CD4-positive, alpha-beta T cell treated with Interleukin-4 for 4 hours (primary cell): ENCODE results near the gene HHAT.

ENCODE experiments used
- DNase-seq: peaks from one replicate; pipeline ENCODE4 v3.0.0-alpha.2; 2020

The HHAT gene

DNA sequence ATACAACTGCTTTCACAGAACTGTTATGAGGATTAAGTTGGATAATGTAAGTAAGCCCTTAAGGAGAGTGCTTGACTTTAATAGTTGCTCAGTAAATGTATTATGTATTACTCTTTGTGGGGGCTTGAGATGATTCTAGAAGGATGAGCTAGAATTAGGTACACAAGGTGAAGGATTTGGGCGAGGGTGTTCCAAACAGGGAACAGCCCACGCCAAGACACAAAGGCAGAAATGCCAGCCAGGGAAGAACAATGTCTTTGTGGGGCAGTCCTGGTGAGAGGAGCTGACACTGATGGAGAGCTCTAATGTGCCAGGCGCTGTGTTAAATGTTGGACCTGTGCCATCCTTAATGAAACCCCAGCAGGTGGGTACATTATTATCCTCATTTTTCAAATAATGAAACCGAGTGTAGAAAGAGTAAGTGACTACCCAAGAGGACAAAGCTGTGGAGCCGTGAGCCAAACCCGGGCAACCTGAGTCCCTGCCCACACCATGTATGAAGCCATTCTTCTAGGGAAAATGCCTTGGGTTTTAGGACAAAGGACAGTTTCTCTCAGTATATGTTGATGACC, 362.4 kb downstream of the HHAT start:
- no peak for DNase-seq

DNA sequence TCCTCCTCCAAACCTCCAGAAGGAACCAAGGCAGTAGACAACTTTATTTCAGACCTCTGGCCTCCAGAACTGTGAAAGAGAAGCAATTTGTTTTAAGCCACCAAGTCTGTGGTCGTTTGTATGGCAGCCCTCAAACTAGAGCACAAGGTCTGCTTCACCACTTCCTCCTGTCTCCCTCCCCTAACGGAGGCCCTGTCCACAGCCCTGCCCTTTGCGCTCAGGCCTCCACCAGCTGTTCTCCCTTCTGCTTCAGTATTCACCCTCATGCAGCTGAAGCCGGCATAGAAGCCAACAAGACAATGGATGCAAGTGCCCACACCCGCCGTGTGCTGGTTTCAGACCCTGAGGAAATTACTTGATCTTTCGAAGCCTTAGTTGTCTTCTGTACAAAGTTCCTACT, 364.1 kb downstream of the HHAT start:
- DNase-seq: no peak

DNA sequence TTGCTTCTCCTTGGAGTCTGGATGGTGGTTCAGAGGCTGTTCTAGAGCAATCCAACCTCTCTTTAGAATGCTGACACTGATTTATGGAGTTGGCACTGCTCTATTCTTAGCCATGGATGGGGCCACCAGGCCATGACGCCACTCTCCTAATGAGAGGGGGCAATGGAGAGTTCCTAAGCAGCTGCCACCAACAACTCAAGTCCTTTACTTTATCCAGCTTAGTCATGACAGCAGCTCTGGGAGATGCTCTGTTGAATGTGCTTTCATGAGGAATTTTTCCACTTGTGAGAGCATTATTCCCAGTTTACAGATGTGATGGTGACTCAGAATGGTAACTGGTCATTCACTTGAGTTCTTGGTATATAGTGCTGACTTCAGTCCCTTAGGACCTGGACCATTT, 366.3 kb downstream of the HHAT start:
- DNase-seq: no peak

DNA sequence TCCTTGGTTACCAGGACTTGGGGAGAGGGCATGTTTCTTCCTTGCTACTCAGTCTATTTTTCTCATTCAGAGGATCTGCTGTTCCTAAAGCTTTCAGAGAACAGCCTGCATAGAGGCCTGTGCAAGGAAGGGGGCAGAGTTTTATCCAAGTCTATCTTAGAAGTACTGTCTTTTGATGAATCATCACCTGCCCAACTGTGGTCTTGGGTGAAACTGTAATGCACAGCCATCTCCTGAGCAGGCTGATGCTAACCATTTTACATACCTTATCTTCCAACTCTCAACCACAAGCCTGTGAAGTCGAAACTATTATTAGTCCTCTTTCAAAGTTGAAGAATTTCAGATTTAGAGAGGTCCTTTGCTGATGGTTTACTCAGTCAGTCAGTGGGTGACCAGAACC, 368.0 kb downstream of the HHAT start:
- no peak for DNase-seq

DNA sequence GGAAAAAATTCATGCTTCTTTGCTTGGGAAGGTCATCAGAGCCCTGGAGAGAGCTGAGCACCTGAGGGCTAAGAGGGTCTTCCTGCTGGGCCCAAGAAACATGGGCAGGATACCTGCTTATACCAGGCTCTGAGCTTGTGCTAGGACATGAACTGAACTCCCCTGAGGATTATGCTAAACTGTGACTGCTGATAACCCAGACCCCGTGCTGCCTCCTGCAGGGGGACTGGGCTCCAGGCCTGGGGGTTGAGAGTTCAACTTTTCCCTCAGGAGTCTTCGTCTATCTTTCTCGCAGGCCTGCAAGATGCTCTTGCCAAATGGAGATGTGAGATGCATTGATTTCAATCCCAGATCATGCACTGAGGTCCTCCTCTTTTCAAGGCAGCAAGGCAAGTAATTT, 368.5 kb downstream of the HHAT start:
- no peak for DNase-seq

DNA sequence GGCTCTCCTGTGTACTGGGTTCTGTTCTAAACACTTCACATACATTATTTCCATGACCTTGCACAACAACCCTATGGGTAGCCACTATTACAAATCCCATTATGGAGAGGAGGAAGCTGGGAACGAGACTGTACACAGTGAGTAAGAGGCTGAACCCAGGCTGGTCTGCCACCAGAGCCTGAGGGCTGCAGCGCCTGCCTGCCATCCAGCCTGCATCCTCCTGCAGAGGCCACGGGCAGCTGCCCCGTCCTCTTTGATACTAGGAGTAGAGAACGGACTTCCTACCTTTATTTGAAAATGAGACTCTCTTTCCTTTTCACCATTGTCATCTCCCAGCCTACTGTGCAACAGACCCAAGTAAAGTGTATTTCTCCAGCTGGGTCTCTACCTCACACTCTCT, 370.0 kb downstream of the HHAT start:
- DNase-seq: no peak

DNA sequence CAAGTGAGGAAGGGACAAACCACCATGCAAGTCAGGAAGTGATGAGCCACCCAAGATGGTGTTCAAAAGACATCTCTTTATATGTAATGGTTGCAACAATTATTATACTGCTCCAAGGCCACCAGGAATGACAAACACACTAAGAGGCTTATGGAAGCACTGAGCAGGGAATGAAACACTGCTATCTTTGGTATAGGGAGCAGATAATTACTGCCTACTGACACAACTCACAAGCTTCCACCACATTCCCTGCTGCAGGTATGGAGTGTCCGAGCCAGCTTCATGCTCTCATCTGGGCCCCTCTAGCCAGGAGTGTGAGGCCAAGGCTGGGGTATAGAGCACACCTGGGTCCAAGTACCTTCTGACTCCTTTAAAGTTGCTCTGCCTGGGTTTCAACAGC, 371.4 kb downstream of the HHAT start:
- no peak for DNase-seq

DNA sequence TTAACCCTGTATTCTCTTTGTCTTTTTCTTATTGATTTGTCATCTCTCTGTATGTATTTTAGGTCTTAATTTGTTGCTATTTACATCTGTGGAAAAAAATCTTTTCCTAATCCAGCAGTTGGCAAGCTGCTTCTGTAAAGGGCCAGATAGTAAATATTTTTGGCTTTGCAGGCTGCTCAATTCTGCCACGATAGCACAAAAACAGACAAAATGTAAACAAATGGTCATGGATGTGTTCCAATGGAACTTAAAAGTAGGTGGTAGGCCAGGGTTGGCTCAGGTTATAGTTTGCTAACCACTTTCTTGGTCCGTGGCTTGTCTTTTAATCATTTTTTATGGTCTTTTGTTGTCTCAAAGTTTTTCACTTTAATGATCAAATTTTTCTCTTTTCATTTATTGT, 371.8 kb downstream of the HHAT start:
- no peak for DNase-seq

DNA sequence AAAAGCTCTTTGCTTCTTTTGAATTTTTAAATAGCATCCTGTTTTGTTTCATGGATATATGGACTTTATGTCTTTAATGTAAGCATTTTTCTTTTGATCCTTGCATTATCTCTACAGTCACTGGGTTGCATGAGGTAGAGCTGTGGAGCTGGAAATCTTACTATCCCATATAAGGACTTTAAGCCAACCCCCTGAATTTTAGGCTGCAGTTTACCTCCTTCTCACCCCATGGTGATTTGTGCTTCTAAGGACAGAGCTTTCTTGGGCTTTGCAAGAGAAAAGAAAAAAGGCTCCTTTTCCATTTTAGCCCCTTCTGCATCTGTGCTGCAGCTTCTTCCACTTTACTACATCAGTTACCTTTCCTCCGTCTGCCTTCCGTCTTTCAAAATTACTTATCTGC, 373.8 kb downstream of the HHAT start:
- no peak for DNase-seq

DNA sequence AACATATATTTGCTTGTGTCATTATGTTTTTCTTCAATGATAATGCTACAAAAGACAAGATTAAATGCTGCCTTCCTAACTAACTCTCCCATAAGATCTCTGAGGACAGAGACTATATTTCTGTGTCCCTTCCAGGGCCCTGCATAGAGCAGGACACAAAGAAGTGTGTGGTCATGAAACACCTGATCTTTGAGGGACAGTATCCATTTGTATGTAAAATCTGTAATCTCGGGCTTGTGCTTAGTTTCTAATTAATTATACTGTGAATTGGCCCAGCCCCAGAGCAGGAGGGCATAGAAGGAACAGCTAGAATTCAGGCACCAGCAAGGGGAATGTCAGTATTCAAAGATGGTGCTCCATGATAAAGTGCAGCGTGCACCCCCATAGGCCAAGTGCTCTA, 374.9 kb downstream of the HHAT start:
- DNase-seq: no peak

DNA sequence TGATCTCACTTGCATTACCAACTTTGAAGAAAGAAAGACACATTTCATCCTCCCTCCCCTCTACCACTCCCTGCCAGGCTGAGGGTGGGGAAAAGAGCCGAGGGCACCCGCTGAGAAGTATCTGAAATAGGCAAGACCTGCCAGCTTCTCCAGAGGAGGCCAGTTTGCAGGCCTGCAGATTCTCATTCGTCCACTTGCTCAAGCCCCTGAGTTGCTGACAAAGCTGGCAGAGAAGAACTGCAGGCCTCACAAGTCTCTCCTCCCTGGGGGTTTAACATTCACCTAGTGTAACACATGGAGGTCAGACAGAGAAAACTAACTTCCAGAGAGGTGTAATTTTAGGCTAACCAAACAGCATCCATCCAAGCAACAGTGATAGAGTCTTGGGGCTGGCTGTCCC, 376.4 kb downstream of the HHAT start:
- DNase-seq: no peak

DNA sequence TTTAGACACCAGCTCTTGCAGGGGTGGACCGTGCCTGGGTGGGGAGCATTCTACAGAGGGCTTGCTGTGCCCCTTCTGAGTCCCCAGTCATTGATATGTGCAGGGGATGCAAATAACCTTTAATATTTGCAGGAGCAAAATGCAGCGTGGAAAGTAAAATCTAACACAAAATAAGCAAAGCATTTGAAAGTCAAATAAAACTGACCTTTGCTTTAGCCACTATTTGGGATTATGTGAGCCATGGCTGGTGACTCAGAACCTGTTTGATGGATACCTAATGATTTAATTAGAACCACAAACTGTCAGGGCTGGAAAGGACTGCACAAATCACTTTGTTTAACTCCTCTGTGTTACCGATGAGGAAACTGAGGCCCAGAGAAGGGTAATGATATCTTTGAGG, 377.5 kb downstream of the HHAT start:
- DNase-seq: no peak

DNA sequence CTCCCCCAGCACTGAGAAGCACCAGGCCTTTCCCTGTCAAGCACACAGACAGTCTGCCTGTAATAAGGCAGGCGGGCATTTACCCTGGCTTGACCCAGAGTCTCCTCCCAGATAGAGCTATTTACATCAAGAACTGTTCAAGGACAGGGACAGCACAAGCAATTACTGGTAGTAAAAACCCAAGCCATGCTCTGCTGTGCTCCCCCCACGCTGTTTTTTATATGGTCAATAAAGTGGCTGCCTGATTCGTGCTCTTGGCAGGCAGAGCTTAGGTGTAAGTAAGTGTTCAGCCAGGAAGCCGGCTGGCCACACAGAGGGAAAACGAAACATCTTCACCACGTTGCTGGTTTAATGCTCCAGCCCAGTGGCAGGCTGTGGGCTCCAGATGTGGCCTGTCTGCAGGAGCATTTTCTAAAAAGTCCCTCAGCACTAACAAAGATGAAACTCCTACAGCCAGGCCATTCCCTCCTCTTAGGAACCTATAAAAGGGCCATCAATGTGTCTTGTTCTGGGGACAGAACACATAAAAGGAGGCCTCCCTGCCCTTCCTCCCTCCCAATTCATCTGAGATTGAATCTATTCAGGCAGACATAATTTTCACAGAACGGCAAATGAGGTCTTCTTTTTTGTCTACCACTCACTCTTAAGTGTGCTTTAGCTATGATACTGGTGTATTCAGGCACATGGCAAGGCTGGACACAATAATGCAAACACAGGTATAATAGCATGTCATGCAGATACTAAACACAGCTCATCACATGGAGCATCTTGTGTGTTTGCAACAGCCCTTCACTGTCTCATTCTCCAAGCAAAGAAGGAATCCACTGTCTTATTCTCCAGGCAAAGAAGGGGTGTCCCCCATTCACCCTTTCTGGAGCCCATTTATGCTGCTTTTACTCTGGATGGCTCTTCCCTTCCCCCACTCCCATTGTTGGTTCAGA, 378.9 kb downstream of the HHAT start:
- no peak for DNase-seq

DNA sequence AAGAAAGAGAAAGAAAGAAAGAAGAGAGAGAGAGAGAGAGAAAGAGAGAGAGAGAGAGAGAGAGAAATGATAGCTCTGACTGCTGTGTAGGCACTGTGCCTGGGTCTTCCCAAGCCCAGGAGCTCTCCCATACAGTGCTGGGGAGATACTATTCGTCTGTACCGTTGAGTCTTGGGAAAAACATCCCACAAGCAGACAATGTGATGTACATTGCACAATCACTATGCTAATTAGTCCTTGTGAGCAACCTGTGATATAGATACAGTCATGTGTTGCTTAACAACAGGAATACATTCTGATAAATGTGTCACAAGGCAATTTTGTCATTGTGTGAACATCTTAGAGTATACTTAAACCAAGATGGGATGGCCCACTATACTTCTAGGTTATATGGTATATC, 381.0 kb downstream of the HHAT start:
- DNase-seq: no peak

DNA sequence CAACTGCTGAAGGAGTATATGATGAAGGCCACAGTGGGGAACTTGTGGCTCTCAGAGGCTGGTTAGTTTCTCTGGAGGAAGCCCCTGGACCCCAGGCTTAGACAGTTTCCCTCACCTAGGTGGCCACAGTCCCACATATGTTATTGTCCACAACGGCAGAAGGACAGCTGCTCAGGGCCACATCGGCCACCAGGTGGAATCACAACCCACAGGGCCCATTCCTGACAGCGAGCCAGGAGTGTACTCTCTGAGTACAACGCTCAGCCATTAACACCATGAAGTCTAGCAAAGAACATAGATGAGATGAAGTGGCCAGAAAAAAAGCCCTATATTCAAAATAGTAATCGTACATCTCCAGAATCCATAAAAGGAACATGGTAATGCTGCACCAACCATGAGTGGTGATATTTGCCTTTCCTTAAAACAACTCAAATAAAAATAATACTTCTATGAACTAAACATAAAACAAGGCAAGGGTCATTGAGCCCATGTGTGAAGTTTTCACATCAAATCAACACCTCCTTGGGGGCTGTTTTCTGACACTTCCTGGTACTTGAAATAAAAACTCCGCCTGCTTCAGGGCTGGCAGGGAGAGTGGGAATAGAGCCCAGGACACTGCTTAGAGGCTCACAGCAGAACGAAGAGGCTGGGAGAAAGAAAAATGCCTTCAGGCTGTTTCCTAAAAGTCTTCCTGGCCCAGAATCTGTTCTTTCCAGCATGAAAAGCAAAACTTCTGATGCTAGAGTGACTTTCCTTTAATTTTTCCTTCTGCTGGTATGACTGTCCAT, 383.3 kb downstream of the HHAT start:
- DNase-seq: no peak

DNA sequence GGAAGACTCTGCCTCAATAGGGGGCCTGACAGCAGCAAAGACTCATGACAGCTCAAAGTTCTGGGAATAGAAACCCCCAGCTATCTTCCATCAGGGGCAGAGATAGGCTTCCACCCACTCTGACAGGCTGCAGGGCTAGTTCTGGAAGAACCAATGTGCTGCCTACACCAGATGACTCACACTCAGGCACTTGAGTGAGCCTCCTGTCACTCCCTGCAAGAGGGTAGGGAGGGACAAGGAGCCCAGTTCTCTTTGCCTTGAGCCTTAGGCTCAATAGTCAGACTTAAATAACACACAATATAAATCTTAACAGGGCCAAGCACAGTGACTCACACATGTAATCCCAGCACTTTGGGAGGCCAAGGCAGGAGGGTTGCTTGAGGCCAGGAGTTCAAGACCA, 386.4 kb downstream of the HHAT start:
- no peak for DNase-seq

DNA sequence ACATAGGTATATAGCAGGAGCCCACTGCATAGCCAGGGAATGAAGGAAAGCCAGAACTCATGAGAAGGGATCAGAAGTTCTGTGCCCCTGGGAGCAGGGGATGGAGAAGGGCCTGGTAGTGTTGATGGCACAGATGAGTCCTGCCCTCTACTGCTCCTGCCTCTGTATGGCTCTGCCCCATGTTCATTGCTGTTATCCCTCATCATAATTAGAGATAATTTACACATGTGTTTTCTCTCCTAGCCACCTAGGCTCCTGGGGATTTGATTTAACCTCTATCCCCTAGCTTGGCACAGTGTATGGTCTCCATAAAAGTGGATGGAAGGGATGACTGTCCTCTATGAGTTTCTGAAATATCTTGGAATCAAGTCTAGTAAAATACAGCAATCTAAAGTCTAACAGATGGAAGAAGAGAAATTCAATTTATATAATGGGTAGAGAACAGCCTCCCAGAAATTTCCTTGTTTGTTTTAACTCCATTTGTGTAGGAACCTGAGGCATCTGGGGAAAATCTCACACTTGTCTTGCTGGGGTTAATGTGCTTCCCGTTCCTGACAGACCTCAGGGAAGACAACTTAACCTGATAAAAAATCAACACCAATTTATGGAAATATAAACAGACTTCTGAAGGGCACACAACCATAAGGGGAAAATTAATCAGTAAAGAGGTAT, 393.8 kb downstream of the HHAT start:
- no peak for DNase-seq

DNA sequence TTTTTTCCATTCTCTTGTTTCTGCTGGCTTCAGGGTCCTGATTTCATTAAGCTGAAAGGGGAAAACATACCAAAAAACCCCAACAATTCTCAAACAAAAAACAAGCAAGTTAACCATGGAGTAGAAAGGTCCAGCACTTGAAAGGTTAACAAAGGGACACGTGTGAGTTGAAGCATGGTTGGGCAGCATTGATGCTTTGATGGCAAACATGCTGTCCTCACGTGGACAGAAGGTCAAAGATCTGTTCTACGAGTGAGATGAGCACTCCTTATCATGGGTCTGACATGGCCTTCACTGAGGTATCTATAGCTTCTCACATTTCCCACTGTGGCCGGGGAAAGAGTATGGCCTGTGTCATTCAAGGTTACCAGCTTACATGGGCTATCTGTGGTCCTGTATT, 394.9 kb downstream of the HHAT start:
- DNase-seq: no peak

DNA sequence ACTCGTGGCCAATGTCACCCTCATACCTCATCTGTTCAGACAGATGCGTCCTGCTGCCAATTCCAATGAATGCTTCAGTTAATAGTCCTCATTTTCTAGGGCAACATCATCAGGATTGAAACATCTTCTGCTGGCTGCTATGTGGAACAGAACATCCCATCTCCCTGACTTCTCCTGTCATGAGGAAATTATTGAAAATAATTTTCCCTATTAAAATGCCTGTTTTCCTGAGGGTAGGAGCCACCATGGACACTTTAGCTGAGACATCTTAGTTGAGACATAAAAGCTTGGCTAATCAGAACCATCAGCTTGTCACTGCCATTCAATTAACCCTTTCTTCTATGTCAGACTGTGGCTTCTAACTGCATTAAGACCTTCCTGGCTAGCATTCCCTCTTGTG, 396.1 kb downstream of the HHAT start:
- DNase-seq: no peak
